ENCODE results near the gene SRPX.

Gene SRPX

DNA sequence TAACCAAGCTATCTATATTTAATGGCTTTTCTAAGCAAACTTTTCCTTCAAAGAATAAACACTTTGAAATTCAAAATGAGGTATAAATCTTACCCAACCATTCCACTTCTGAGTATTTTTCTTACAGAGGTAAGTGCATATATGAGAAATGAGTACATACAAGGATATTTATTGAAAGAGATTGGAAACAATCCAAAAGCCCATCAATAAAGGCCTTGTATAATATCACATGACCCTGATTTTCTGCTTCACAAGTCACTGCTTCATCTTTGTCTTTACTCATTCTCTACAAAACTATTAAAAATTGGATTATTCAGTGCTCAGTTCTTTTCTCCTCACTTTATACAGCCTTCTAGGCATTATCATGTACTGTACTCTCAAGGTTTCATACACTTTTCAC is 91.3 kb downstream of the SRPX start:
- DNase-seq, result no peak

DNA sequence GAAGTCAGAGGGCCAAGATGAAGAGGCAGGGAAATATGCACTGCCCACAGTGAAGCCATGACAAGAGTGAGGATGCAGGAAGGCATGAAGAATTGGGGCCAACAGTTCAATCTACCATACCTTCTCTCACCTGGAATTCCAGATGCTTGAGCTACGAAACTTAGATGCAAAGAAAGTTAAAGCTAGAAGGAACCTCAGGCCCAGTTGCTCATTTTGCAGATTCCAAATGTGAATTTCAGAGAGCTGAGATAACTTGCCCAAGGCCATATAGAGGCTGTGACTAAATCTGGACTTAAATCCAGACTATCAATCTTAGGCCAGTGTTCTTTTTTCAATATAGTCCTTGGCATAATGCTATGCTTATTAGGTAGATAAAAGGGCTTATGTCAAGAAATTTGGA is 92.7 kb downstream of the SRPX start:
- DNase-seq, result no peak

DNA sequence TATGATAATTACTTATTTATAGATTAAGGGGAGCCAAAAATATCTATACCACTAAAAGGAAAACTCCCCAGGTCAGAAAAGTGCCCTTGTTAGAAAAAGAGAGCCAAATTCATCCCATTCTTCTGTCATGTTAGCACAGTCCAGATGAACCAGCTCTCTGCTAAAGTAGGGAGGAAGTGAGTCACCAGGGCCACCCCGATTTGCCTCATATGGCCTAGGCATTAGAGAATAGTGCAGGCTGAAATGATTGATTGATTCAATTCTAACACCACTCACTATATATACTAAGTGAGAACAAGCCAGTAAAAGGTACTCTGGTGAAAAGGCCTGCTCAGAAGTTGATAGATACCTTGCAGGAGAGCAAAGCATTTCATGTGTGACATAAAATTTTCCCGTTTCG is 94.5 kb downstream of the SRPX start:
- DNase-seq, result no peak

DNA sequence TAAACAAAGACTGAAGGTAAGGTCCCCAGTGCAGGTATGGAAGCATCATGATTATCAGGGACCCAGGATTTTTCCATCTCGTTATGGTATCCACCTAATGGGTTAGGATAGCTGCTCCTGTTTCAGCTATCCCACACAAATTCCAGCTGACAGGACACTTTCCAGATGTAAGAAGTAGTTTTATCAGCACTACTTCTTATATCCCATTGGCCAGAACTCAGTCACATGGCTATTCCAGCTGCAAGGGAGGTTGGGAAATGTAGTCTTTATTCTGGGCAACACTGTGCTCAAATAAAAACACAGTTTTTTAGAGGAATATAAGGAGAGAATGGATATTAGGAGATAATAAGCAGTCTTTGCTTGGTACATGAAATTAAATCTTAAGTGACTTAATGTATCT is 96.7 kb downstream of the SRPX start:
- DNase-seq, result no peak

DNA sequence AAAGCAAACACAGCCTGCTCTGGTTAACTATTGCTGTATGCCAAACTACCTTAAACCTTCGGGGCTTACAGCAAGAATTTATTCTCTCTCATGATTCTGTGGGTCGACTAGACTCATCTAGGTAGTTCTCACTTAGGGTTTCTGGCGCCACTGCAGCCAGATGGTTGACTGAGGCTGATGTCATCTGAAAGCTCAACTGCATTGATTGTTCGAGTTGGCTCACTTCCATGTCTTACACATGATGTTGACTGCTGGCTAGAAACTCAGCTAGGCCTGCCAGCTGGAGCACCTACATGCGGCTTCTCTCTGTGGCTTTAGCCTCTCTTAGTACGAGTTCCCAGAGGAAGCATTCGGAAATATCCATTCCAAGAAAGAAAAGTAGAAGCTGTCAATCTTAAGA is 103.2 kb downstream of the SRPX start:
- no peak for DNase-seq

DNA sequence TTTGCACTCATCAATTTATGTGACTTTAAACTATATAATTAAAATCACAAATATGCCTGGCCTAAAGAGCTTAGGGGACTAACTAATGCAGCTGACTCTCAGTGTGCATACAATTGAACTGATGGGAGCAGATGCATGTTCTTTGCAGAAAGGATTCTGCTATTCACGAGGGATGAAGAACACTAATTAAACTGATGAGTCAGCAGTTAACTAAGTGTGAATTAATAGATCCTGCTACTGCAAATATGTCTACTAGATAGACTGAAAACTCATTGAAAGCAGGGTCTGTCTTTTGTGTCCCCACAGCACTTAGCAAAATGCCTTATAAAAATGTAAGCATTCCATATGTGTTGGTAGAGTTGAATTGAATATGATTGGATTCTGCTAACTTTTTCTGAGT is 104.0 kb downstream of the SRPX start:
- DNase-seq, result no peak

DNA sequence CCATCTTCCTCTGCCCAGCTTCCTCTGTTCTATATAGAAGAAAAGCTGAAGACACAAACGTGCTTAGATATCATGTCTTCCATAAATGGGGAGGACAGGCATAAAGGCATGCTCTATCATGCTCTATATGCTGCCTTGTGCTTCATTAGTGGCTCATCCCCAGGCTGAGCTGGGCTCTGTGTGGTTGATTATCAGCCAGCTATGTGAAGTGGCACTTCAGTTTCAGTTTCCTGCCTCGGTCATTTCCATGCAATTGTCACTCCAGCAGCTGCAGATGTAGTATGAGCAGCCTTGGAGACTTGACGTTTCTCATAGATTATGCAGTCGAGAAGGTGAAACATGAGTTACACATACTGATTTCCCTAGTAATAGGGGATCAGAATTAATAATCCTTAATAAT is 108.1 kb downstream of the SRPX start:
- DNase-seq, result no peak

DNA sequence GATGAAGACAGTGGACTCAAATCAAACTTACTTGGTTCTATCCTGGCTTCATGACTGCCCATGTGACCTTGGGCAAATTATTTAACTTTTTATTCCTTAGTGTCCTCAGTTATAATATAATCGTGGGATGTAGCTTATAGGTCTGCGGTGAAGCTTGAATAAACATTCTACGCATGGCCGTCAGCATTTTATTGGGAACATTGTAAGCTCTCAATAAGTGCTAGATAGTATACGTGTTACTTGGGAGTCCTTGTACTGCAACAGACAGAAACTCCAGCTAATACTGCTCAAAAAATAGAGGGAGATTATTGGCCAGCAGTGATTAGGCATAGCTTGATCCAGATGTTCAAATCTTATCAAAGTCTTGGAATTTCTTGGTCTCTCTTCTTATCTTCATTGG is 109.5 kb downstream of the SRPX start:
- no peak for DNase-seq

DNA sequence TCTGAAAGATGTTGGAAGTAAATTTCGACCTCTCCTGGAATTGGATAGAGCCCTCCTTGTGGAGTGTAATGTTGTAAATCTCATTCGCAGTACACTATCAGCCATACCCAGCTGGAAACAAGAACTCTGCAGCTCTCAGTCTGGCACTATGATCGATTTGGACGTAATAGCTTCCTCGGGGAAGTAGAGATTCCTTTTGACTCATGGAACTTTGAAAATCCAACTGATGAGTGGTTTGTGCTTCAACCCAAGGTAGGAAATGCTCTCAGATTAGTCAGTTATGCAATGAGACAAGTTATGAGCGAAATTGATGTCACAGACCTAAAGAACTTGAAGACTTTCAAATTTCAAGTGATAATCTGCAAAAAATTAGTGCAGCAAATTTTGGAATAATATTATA is 110.4 kb downstream of the SRPX start:
- no peak for DNase-seq

DNA sequence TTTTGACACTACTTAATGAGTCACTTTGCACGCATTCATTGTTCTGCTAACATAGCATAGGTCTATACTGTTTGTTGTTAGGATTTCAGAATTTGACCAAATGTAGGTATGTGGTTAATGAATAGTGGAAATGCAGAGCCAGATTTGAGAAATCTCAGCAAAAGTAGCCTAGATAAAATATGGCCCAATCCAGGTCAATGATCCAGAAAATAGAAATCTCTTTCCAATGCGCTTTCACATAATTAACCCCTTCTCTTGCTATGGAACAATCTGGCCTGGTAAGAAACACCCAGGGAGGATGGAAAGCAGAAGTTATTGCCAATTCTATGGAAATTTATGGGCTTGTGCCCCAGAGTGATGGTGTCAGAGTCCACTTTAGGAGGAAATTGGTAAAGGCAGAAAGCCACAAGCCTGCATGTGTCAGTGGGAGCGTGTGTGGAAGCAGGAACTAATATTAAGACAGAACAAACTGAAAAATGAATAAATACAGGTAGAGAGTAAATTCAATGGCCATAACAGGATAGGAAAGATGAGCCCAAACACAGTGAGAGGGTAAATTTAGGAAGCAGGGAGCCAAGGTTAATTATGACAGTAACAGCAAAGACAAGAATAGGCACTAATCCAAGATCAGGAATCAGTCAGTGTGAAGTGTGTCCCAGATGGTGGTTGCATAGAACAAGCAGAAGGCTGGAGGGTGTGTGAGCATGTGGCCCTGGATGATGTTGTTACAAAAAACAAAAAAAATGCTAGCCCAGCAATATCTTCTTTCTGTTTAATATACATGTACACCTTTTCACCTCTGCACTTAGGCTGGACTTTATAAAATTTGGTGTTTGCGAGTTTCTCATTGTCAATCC is 111.4 kb downstream of the SRPX start:
- no peak for DNase-seq

DNA sequence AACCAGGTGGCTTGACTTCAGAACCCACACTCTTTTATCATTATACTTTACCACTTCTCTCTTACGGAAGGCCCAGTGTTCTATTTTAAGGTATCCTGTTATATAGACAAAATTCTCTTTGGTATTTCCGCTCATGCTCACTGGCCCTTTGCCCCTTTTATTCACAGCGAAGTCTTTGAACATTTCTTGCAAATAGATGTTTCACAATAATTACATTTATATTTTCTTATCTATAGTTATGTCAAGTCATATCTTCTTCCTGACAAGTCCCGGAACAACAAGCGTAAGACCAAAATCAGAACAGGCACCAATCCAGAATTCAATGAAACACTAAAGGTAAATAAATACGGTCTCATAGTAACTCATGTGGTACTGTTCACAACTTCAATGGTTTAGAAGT is 112.3 kb downstream of the SRPX start:
- no peak for DNase-seq

DNA sequence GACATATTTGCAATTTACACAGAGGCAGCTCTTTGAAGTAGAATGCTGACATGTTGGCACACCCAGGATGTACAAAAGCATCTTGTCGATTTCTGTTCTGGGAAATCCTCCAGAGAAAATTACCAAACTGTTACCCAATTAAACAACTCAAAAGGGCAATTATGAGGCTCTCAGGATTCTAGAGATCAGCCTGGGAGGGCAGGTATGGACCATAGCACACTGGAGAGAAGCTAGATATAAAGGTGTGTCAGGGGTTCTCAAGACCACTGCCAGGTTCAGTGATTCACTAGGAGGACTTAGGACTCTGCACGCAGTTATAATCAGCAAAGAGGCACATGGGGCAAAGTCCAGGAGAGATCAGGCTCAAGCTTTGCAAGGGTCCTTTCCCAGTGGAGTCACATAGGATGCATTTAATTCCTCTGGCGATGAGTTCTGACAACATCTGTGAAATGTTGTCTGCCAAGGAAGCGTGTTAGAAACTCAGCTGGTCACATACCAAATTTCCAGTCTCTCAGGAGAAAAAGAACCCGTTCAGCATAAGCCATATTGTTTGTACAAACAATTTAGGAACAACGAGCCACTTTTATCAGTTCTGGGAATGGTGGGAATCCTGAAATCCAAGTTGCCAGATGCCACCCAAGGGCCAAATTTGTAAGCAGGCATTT is 113.5 kb downstream of the SRPX start:
- DNase-seq, result no peak

DNA sequence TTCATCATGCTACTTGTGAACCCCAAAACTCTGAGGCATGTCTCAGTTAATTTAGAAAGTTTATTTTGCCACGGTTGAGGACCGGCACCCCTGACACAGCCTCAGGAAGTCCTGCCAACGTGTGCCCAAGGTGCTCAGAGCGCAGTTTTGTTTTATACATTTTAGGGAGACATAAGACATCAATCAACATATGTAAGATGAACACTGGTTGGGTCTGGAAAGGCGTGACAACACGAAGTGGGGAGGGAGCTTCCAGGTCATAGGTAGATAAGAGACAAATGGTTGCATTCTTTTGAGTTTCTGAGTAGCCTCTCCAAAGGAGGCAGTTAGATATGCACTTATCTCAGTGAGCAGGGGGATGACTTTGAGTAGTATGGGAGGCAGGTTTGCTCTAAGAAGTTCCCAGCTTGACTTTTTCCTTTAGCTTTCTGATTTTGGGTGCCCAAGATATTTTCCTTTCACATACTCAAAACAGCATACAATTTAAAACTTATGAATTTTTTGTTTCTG is 115.4 kb downstream of the SRPX start:
- DNase-seq, result no peak

DNA sequence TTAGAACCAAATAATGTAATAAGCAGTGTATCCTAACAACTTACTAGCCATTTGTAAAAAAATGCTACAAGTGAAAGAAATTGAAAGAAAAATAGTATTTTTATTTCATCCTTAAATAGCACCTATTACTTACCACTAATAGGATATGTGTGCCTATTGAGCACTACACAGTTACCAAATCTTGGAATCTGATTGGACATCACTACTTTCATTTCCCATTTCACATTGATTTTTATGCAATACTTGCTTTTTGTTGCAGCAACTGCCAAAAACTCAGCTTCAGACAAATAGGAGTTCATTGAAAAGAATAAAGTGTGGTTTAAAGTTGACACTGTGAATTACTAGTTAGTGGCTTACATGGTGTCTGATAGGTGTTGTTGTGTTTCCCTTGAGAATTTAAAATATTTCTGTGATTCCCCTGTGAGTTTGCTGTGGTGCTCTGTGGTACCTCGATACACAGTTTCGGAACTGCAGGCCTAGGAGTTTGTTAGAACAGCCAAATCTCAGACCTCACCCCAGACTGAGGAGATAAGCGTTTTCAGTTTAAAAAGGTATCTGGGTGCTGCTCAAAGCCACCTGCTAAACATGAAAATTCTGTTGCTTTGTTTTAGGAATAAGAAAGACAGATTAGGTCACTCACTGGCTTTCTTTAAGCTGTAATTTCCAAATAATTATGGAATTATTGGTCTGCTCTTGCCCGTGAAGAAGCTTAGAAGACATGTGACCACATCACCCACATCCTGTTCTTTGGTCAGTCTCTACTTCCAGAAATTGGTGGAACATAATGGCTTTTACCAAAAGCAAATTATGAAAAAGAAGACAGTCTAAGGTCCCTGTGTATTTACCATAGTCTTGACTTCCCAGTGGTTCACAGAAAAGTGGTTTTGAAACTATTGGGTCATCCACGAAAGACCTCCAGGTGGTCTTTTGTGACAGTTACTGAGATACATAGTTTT is 116.5 kb downstream of the SRPX start:
- DNase-seq, result no peak

DNA sequence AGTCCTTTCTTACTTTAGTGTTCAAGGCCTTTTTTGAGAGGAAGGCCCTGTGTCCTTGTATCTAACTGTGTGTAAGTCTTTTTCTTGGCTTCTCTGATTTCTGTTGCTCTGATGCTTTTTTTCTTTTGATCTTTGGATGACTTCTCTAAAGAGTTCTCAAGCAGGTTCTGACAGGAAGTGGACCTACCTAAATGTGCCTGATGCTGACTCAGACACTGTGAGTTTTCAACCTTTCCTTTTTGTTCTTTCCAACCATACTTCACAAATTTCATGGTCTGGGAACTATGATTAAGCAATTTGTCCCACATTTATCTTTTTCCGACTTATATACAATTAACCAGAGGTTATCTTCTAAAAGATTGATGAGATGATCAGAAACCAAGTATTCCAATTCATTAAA is 117.8 kb downstream of the SRPX start:
- no peak for DNase-seq

DNA sequence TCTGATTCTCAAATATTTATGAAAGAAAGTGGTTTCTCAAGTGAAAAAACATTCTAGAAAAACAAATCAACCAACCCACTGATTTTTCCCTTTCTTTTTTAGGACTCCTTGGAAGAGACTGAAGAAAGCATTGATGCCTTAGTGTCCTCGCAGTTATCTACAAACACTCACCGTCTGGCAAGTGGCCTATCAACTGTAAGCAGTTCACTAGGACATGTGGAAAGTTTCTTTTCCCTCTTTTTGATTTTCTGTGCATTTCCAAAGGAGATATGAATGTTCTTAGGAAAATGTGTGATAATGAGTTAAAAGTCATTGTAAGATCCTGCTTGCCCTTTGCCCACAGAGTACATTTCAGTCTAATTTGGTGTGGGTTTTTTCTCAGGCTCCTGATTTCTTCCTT is 118.4 kb downstream of the SRPX start:
- no peak for DNase-seq

DNA sequence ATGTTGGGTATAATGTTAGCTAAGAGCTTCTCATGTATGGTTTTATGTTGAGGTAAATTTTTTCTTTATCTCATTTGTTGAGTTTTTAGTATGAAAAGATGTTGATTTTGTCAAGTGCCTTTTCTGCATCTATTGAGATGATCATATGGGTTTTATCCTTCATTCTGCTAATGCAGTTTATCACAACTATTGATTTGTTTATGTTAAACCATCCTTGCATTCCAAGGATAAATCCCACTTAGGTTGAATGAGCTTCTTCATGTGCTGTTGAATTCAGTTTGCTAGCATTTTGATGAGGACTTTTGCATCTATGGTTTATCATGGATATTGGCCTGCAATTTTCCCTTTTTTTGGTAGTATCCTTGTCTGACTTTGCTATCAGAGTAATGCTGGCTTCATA is 121.0 kb downstream of the SRPX start:
- no peak for DNase-seq

Data from activated T-cell treated with anti-CD3 and anti-CD28 coated beads for 4 hours (primary cell).